Sigmoid colon (tissue), 7 donors: ENCODE measurements around the gene DNAJC21. TPM values are rescaled to one million over a fixed set of nuclear protein-coding genes. Genes with fewer than 3 reads are reported as not detected.
"Not testable (repeated sequence)": the region's sequence is repeated elsewhere in the genome, so short reads cannot be mapped to it uniquely, and the experiment has no call there.

Experiments used
- DNase-seq: peaks from one replicate; pipeline ENCODE4 v3.0.0-alpha.2; 2019
- H3K27ac ChIP-seq, 4 donors: fragments of 200-600 bp; sonication (generic); one replicate each; pipeline ENCODE4 v1.5.1; 2016 to 2019; ENCODE audit warnings: mild to moderate bottlenecking in 1 of 4
- H3K27me3 ChIP-seq, 3 donors: fragments of 200-600 bp; sonication (generic); one replicate each; pipeline ENCODE4 v1.5.1; 2019; ENCODE audit warnings: mild to moderate bottlenecking in 1 of 3
- H3K36me3 ChIP-seq, 4 donors: fragments of 200-600 bp; sonication (generic); one replicate each; pipeline ENCODE4 v1.5.1; 2016 to 2019
- H3K4me1 ChIP-seq, 4 donors: fragments of 200-600 bp; sonication (generic); one replicate each; pipeline ENCODE4 v1.5.1; 2017 to 2019
- H3K4me3 ChIP-seq, 4 donors: fragments of 200-600 bp; sonication (generic); one replicate each; pipeline ENCODE4 v1.5.1; 2017 to 2019; ENCODE audit warnings: mild to moderate bottlenecking in 2 of 4, moderate library complexity in 1 of 4
- H3K9me3 ChIP-seq, 4 donors: fragments of 200-600 bp in 3 of 4; sonication (generic) in 3 of 4; one replicate each; pipeline versions ENCODE4 v1.5.1 to v1.6.1; 2013 to 2019
- CTCF ChIP-seq, 4 experiments: fragments of 450-650 bp in 3 of 4; fragments of 200-600 bp in 1 of 4; IDR thresholded peaks; one replicate each; pipeline ENCODE4 v1.5.1; 2016 to 2019; ENCODE audit warnings: antibody characterized with exemption in 4 of 4, mild to moderate bottlenecking in 3 of 4, moderate library complexity in 2 of 4
- EP300 ChIP-seq, 4 donors: sonication (generic); formaldehyde crosslinking; IDR thresholded peaks; one replicate each; pipeline ENCODE4 v1.6.1; 2017; ENCODE audit warnings: antibody characterized with exemption in 4 of 4
- POLR2A ChIP-seq, 2 donors: fragments of 450-650 bp; IDR thresholded peaks; one replicate each; pipeline ENCODE4 v1.6.1; 2016; ENCODE audit warnings: antibody characterized with exemption in 2 of 2, mild to moderate bottlenecking in 2 of 2, moderate library complexity in 2 of 2
- POLR2AphosphoS5 ChIP-seq, 4 donors: sonication (generic); formaldehyde crosslinking; IDR thresholded peaks; one replicate each; pipeline ENCODE4 v1.6.1; 2017; ENCODE audit warnings: antibody characterized with exemption in 4 of 4
- WGBS, 2 donors: extraction: QIAGEN DNeasy Blood & Tissue Kit; methylation state at CpG; one replicate each; pipeline ENCODE4 v1.1.7; 2013; 5-methylcytosine and 5-hydroxymethylcytosine counted together
- intact Hi-C: fragments of 100-400 bp; cut with DNase I; formaldehyde crosslinking; loops from one replicate; pipeline ENCODE4 v1.15.1; 2023
- polyA plus RNA-seq, 3 donors: library from polyadenylated mRNA; stranded (reverse); fragments of 200-250 nt; gene quantifications; one replicate each; pipeline ENCODE4 v1.2.3, GENCODE V29; 2013
- total RNA-seq, 4 donors: library from RNA; depleted of rRNA; stranded (reverse); fragments of >200 nt; gene quantifications; one replicate each; pipeline ENCODE4 v1.1.0, GENCODE V29; 2016
- donor health status: healthy with polysubstance abuse.
- donor health status: Bipolar disorder and iron deficiency.
- donor health status: healthy.

Gene DNAJC21
- total and polyA plus RNA-seq, 7 donors: 26.4 to 47.1 (median 40.6) TPM

GRCh38 chr5:34919077-34919476 is 10.3 kb upstream of the DNAJC21 start:
- TF ChIP-seq POLR2A (IDR thresholded peaks at IDR 0.05) (no peak), POLR2AphosphoS5 (IDR thresholded peaks at IDR 0.05) (no peak), CTCF (IDR thresholded peaks at IDR 0.05) (no peak), EP300 (IDR thresholded peaks at IDR 0.05) (no peak)
- 90 to 95% methylated on average over 4 of the region's 4 CpGs for WGBS, 2 donors
- intact Hi-C loops: loop anchor here (5.0 to 10.0 kb wide), 3 partner anchors 262 to 1474 kb away; partner anchors contain the start of genes AMACR, RAI14 and TARS1
- H3K36me3 ChIP-seq: peaks cover 0 to 50% (median 12%) of the 10 kb centered on the region in 4 donors
- no peaks in the 10 kb centered on the region for H3K27me3 ChIP-seq
- no peaks in the 10 kb centered on the region for H3K9me3 ChIP-seq
- no peak overlapping the region for H3K4me3 ChIP-seq
- no peak for DNase-seq
- no peak overlapping the region for H3K27ac ChIP-seq
- peaks cover 0 to 32% (median 25%) of the 10 kb centered on the region in 4 donors for H3K4me1 ChIP-seq

- Histone ChIP-seq H3K36me3 (peaks cover 0 to 78% (median 21%) of the 10 kb centered on the region in 4 donors), H3K27ac (peak overlapping the region in 1 of 4 donors; percentile 50)
- H3K4me3 ChIP-seq, H3K4me1 ChIP-seq, intact Hi-C loops, H3K27me3 ChIP-seq, H3K9me3 ChIP-seq, DNase-seq: not testable (repeated sequence)
- WGBS, 2 donors: 89 to 93% methylated on average over 9 of the region's 9 CpGs
Observed at GRCh38 chr5:34923256-34923655, 6.1 kb upstream of the DNAJC21 start.

DNA sequence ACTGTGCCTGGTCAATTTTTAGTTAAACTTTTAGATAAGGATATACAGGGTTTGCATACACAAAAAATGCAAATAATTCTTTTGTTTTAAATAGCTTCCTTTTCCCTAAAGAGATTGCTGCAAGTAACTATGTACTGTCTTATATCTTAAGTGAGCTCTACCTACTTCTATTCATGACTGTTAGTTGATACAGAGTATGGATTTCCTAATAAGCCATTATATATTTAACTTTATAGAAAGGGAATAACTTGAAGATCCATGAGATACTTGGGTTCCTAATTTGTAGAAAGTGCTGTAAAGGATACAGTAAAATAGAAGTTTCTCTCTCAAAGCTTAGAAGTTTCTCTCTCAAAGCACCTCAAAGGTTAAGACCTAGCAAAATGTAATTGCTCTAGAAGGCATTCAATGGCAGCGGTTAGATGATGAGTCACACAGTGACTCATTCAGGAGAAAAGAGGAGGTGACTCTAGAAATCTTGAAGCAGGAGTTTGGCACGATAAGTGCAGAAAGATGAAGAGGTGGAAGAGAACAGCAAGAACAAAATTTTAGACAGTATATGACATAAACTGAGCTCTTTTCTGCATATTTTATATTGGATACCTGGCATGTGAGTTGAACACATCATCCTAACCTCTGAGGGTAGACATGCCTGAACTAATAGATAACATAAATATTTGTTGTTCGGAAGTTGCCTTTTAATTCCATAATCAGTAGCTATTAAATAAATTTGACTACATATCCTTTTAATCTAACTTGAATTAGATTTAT is 5.5 kb upstream of the DNAJC21 start:
- 34 to 50% methylated on average over 3 of the region's 3 CpGs for WGBS, 2 donors
- peaks cover 0 to 78% (median 21%) of the 10 kb centered on the region in 4 donors for H3K36me3 ChIP-seq
- DNase-seq: no peak

GRCh38 chr5:34924462-34924765 is 4.9 kb upstream of the DNAJC21 start:
- Histone ChIP-seq H3K36me3 (peaks cover 0 to 75% (median 21%) of the 10 kb centered on the region in 4 donors), H3K4me3 (no peak overlapping the region), H3K4me1 (peaks cover 0 to 12% (median 7%) of the 10 kb centered on the region in 4 donors), H3K27me3 (no peaks in the 10 kb centered on the region), H3K27ac (peak overlapping the region in 1 of 4 donors; percentile 50), H3K9me3 (no peaks in the 10 kb centered on the region)
- no peak for DNase-seq
- intact Hi-C loops: no loop called here
- no peak for TF ChIP-seq POLR2A (IDR thresholded peaks at IDR 0.05)
- TF ChIP-seq EP300 (IDR thresholded peaks at IDR 0.05): no peak
- no peak for TF ChIP-seq CTCF (IDR thresholded peaks at IDR 0.05)
- no peak for TF ChIP-seq POLR2AphosphoS5 (IDR thresholded peaks at IDR 0.05)

More for the DNA sequence above, 5.5 kb upstream of the DNAJC21 start:
- Histone ChIP-seq H3K4me3 (no peak overlapping the region), H3K4me1 (peaks cover 0 to 12% (median 6%) of the 10 kb centered on the region in 4 donors), H3K27ac (peak overlapping the region in 1 of 4 donors; percentile 50), H3K9me3 (no peaks in the 10 kb centered on the region), H3K27me3 (no peaks in the 10 kb centered on the region)
- intact Hi-C loops: no loop called here
- no peak for TF ChIP-seq CTCF (IDR thresholded peaks at IDR 0.05)
- no peak for TF ChIP-seq POLR2A (IDR thresholded peaks at IDR 0.05)
- TF ChIP-seq EP300 (IDR thresholded peaks at IDR 0.05): no peak

- H3K36me3 ChIP-seq: peaks cover 0 to 55% (median 18%) of the 10 kb centered on the region in 4 donors
- no peak overlapping the region for H3K4me3 ChIP-seq
- no peak overlapping the region for H3K27ac ChIP-seq
- 86 to 93% methylated on average over 3 of the region's 3 CpGs for WGBS, 2 donors
- no peaks in the 10 kb centered on the region for H3K9me3 ChIP-seq
- DNase-seq: no peak
- TF ChIP-seq EP300 (IDR thresholded peaks at IDR 0.05) (no peak), CTCF (IDR thresholded peaks at IDR 0.05) (no peak), POLR2AphosphoS5 (IDR thresholded peaks at IDR 0.05) (no peak), POLR2A (IDR thresholded peaks at IDR 0.05) (no peak)
- intact Hi-C loops: no loop called here
- H3K27me3 ChIP-seq: no peaks in the 10 kb centered on the region
- H3K4me1 ChIP-seq: peaks cover 0 to 25% (median 15%) of the 10 kb centered on the region in 4 donors
Observed at GRCh38 chr5:34926318-34926888, 3.0 kb upstream of the DNAJC21 start.
